DOHH2 (cell line): ENCODE data around the gene SGCD.

Experiments
- H3F3A ChIP-seq: fragments of 200-600 bp; sonication (generic), shearing (Covaris generic); 2 replicates; pipeline ENCODE4 v1.6.0; 2016; ENCODE audit warnings: antibody characterized with exemption, mild to moderate bottlenecking; ENCODE audit not compliant: control insufficient read depth, insufficient read depth
- H3K27ac ChIP-seq: fragments of 200-600 bp; sonication (generic); 2 replicates; pipeline ENCODE4 v1.5.1; 2014; ENCODE audit warnings: low read depth, mild to moderate bottlenecking, low read length, moderate library complexity
- H3K27me3 ChIP-seq: fragments of 200-600 bp; sonication (generic); 2 replicates; pipeline ENCODE4 v1.6.1; 2014; ENCODE audit warnings: mild to moderate bottlenecking, low read length, mixed read lengths; ENCODE audit not compliant: control insufficient read depth
- H3K36me3 ChIP-seq: fragments of 200-600 bp; sonication (generic); 2 replicates; pipeline ENCODE4 v1.6.1; 2014; ENCODE audit warnings: mild to moderate bottlenecking, low read length, moderate library complexity, mixed read lengths; ENCODE audit not compliant: control insufficient read depth
- H3K4me1 ChIP-seq: fragments of 200-600 bp; sonication (generic); 2 replicates; pipeline ENCODE4 v1.6.1; 2014; ENCODE audit warnings: mild to moderate bottlenecking, low read length, mixed read lengths; ENCODE audit not compliant: control insufficient read depth
- H3K4me2 ChIP-seq: fragments of 200-600 bp; sonication (generic); 2 replicates; pipeline ENCODE4 v1.6.0; 2014; ENCODE audit warnings: mild to moderate bottlenecking, low read length, moderate library complexity
- H3K4me3 ChIP-seq: fragments of 200-600 bp; sonication (generic); 2 replicates; pipeline ENCODE4 v1.5.1; 2014; ENCODE audit warnings: mild to moderate bottlenecking, low read length, mixed read lengths
- H3K79me2 ChIP-seq: fragments of 200-600 bp; sonication (generic); 2 replicates; pipeline ENCODE4 v1.6.1; 2014; ENCODE audit warnings: mild to moderate bottlenecking, low read length, mixed read lengths; ENCODE audit not compliant: control insufficient read depth
- H3K9me2 ChIP-seq: fragments of 200-600 bp; sonication (generic); replicated peaks from 2 replicates; pipeline ENCODE4 v1.6.1; 2014; ENCODE audit warnings: mild to moderate bottlenecking, low read length, mixed read lengths; ENCODE audit not compliant: control insufficient read depth
- H3K9me3 ChIP-seq: fragments of 200-600 bp; sonication (generic); 2 replicates; pipeline ENCODE4 v1.6.1; 2014; ENCODE audit warnings: antibody characterized with exemption, low read length, mixed read lengths; ENCODE audit not compliant: control insufficient read depth, insufficient read depth
- H4K20me1 ChIP-seq: fragments of 200-600 bp; sonication (generic); 2 replicates; pipeline ENCODE4 v1.6.0; 2014; ENCODE audit warnings: low read depth, mild to moderate bottlenecking, antibody characterized with exemption, low read length, moderate library complexity; ENCODE audit not compliant: control insufficient read depth, insufficient read depth
- CTCF ChIP-seq: fragments of 200-600 bp; sonication (generic); IDR thresholded peaks from one replicate; pipeline ENCODE4 v1.5.1; 2014; ENCODE audit warnings: antibody characterized with exemption, mild to moderate bottlenecking, low read depth, low read length; ENCODE audit not compliant: poor library complexity, severe bottlenecking
- EZH2phosphoT487 ChIP-seq: fragments of 200-600 bp; sonication (generic); IDR thresholded peaks from 2 replicates; pipeline ENCODE4 v1.6.1; 2017; ENCODE audit warnings: borderline replicate concordance, mild to moderate bottlenecking, antibody characterized with exemption, low read length, moderate library complexity, mixed read lengths

Gene SGCD

DNA sequence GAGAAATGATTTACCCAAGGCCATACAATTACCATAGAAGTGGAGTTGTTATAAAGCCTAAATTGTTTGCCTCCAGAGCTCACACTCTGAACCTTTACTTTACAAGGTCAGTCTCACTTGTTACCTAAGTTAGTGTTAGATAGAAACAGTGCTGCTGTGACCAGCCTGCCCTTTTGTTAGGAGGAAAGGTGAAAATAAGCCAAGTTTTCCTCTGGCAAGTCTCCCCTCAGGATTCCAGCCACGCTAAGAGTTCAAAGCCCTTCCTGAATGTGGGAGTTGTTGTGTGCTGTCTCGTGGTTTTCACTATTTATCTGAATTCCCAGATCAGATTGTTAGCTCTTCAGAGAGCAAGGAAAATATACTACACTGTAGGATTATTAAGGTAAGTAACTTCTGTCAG, 260.0 kb downstream of the SGCD start:
- Histone ChIP-seq H3K9me3 (no peaks in the 10 kb centered on the region), H3K4me3 (no peak overlapping the region), H3K4me2 (no peak overlapping the region), H3F3A (no peaks in the 10 kb centered on the region), H3K36me3 (no peaks in the 10 kb centered on the region), H3K27ac (no peak overlapping the region), H3K9me2 (no peaks in the 10 kb centered on the region), H3K79me2 (no peaks in the 10 kb centered on the region), H4K20me1 (no peaks in the 10 kb centered on the region), H3K4me1 (no peaks in the 10 kb centered on the region), H3K27me3 (0 out of 2 replicates have a peak, but pooled peaks cover 16% of the 10 kb centered on the region)
- no peak for TF ChIP-seq EZH2phosphoT487
- TF ChIP-seq CTCF: no peak

DNA sequence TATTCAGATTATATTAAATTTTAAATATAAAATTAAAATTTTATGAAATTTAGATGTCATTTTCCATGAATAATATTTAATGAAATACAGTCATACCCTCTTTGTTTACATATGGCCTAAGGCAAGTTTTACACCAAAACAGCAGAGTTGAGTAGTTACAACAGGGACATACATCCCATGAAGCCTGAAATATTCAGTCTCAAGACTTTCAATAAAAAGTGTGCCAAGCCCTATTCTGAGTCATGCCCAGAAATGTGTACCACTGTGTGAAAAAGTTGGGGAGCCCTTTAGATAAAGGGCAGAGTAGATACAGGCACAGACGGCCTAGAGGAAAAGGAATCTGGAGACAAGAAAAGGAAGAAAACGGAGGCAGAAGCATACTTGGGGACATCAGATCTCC, 261.3 kb downstream of the SGCD start:
- Histone ChIP-seq H3K36me3 (no peaks in the 10 kb centered on the region), H3K27me3 (0 out of 2 replicates have a peak, but pooled peaks cover 16% of the 10 kb centered on the region), H3K4me1 (no peaks in the 10 kb centered on the region), H3F3A (no peaks in the 10 kb centered on the region), H3K9me3 (no peaks in the 10 kb centered on the region), H3K79me2 (no peaks in the 10 kb centered on the region), H3K9me2 (no peaks in the 10 kb centered on the region), H4K20me1 (no peaks in the 10 kb centered on the region), H3K27ac (no peak overlapping the region), H3K4me2 (no peak overlapping the region), H3K4me3 (no peak overlapping the region)
- TF ChIP-seq CTCF (no peak), EZH2phosphoT487 (no peak)

- H3K9me3 ChIP-seq: no peaks in the 10 kb centered on the region
- H4K20me1 ChIP-seq: no peaks in the 10 kb centered on the region
- H3K36me3 ChIP-seq: no peaks in the 10 kb centered on the region
- 0 out of 2 replicates have a peak, but pooled peaks cover 16% of the 10 kb centered on the region for H3K27me3 ChIP-seq
- H3K9me2 ChIP-seq: no peaks in the 10 kb centered on the region
- H3K27ac ChIP-seq: no peak overlapping the region
- H3K4me3 ChIP-seq: no peak overlapping the region
- no peaks in the 10 kb centered on the region for H3K4me1 ChIP-seq
- no peak overlapping the region for H3K4me2 ChIP-seq
- TF ChIP-seq CTCF (no peak), EZH2phosphoT487 (no peak)
- H3F3A ChIP-seq: no peaks in the 10 kb centered on the region
- H3K79me2 ChIP-seq: no peaks in the 10 kb centered on the region
These were observed 262.4 kb downstream of the SGCD start for GRCh38 chr5:156589104-156589945.
